A204.1 (cell line): ENCODE measurements around the gene NLRC3.

ENCODE experiments used
- FAIRE-seq: peaks from 2 replicates; lab custom pipeline; 2012; peaks lifted over from hg19 to GRCh38; lab: Jason Lieb, UNC

Gene NLRC3

GRCh38 chr16:3596101-3596861 lies 19.1 kb upstream of the NLRC3 start:
- FAIRE-seq: no peak

DNA sequence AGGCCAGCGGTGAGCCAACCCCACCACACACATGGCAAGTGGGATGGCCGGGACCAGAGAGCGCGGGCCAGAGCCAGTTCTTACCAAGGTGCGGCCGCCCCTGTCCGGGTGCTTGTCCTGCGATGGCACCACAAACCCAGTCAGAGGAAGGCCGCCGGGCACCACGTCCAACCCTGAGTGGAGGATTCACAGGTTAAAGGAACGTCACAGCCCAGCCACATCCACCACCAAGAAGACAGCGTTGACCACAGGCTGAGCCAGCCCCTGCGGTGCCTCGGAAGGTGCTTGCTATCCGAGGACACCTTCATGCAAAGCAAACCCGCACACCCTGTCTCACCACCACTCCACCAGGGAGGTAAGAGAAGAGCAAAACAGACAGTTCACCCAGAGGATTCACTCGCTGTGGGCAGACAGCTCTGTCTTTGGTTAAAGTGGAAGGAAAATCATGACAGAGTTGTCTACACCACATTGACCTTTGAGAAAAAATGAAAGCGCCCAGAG lies 18.4 kb upstream of the NLRC3 start:
- no peak for FAIRE-seq

DNA sequence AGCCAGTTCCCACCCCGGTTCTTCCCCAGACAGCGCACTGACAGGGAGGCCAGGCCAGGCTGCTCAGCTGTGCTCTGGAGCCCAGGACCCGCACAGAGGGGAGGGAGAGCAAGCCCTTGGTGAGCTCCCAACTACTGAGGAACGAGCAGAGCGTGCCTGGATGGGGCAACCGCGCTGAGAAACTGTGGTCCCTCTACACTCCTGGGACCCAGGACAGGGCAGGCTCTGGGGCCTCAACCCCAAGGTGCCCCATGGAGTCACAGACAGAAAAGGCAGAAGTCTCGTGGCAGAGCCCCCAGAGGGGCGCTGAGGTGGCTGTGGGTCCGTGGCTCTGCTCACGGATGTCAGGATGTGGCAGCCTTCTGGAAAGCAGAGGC lies 17.9 kb upstream of the NLRC3 start:
- no peak for FAIRE-seq

DNA sequence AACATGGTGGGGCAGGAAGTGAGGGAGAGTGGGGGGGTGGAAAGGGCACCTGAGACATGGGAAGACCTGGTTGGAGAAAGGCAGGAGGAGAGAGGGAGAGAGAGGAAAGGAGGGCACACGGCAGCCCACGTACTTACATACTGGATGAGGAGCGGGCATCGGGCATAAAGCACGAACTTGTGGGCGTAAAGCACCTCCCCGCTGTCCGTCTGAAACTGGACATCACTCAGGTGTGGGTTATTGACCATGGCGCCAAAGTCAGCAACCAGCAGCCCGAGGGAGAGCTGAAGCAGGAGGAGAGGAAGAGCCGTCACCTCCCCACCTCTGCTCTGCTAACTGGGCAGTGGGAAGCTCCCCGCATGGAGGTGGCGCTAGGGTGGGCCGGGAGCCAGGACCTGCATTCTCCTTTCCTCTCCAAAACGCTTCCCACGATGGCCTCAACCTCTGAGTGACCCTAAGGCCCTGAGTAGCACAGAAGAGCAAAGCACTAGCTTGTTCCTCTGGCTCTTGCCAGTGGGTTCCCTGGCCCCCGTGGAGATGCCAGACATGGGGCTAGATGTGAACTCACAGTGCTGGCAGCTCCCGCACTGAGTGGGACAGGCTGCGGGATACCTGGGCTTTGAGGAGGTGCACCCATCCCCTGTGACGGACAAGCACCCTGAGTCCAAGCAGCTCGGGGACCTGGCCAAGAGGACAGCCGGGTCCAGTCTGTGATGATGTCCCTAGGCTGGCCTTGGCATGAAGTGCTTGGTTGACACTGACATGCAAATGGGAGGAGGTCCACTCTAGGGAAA lies 17.3 kb upstream of the NLRC3 start:
- FAIRE-seq: no peak

DNA sequence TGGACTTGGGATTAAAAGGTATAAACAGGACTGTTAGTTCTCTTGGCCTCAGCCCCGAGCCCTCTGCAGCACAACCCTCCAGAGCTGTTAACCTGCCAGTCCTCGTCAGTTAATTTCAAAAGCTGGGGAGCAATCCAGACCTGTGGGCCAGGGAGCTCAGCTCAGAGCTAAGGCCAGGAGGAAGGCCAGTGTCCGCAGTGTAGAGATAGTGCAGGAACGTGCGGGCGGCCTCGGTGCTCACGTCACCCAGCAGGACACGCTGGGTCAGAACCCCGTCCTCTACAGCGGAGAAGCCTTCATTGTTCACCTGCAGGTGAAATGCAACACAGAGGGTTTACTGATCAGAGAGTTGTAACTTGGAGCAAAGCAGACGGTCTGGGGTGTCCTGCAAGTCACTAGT lies 15.4 kb upstream of the NLRC3 start:
- no peak for FAIRE-seq

- no peak for FAIRE-seq
Measured at GRCh38 chr16:3591991-3592390, 14.8 kb upstream of the NLRC3 start.

- no peak for FAIRE-seq
Measured at GRCh38 chr16:3591436-3591803, 14.2 kb upstream of the NLRC3 start.

GRCh38 chr16:3590736-3591435 lies 13.7 kb upstream of the NLRC3 start:
- FAIRE-seq: no peak

- FAIRE-seq: no peak
Measured at GRCh38 chr16:3589991-3590701, 12.9 kb upstream of the NLRC3 start.

- FAIRE-seq: no peak
Measured at GRCh38 chr16:3589441-3589921, 12.3 kb upstream of the NLRC3 start.

- FAIRE-seq: no peak
Measured at GRCh38 chr16:3589001-3589400, 11.8 kb upstream of the NLRC3 start.

DNA sequence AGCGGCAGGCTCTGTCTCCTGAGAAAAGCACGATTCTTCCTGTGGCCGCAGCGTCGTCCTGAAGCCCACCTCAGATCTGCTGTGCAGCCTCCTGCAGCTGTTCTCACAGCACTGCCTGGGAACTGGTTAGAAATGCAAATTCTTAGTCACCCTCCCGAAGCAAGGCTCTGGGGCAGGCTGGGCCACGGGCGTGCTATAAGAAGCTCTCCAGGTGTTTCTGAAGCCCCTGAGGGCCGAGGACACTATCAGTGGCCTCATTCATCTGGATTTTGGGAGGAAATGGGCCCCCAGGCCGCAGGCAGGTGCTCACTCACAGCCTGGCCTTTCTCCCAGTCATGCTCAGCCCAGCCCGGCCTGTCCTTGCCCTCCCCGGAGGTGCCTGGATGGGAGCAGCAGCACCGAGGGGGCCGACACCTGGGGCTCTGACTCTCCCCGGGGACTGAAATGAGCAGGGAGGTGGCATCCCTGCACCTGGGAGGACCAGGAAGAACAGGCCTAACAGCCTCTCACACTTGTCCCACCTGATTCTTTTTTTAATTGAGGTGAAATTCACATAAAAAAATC lies 10.4 kb upstream of the NLRC3 start:
- no peak for FAIRE-seq

- no peak for FAIRE-seq
Measured at GRCh38 chr16:3584412-3584811, 7.2 kb upstream of the NLRC3 start.

GRCh38 chr16:3583303-3584038 lies 6.3 kb upstream of the NLRC3 start:
- FAIRE-seq: no peak

GRCh38 chr16:3582276-3583165 lies 5.3 kb upstream of the NLRC3 start:
- no peak for FAIRE-seq

GRCh38 chr16:3581392-3581791 lies 4.2 kb upstream of the NLRC3 start:
- no peak for FAIRE-seq

DNA sequence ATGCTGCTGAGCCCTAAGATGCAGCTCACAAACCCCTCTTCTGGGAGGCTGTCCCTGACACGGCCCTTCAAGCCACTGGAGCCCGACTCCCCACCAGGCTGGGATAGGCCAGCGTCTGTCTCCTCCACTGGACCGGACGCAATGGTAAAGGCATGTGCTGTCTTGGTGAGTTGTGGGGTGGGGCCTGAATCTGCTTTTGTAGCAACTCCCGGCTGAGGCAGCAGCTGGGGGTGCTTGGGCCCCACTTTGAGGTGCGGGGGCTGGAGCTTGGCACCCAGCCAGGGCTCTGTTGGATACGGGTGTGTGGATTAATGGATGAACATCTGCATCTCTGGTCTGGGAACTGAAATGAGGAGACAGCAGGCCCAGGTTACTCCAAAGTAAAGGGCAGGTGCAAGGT lies 3.5 kb upstream of the NLRC3 start:
- no peak for FAIRE-seq

DNA sequence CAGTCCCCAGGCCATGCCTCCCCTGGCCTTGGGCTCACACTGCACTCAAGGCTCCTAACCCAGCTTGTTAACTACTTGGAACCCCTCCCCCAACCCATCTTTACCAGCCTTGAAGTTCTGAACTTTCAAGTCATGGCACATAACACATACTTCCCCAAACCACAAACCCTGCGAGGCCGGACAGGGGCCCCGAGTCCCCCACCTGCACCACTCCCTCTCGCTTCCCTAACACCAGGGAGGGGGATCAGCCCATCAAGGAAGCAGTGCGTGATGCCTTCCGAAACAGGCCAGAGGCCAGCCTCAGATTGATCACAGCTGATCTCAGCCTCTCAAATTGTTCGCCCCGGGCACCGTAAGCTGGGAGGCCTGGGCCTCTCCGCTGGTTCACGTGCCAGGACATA lies 3.0 kb upstream of the NLRC3 start:
- FAIRE-seq: no peak

DNA sequence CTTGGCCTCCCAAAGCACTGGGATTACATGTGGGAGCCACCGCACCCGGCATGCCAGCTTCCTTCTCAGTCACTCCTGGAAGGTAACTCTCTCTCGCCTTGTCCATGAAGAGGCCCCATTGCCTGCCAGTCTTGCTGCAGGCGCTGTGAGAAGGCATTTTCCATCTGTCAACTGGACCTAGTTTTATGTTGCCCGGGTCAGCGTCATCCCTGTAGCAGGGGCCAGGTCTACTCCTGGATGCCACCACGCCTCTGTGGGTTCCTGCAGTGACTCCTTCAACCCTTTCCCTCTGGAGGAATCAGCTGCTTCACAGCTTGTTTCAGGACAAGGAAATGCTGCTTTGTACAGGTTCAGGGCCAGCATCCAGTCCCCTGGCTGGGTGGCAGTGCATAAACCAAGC lies 2.6 kb upstream of the NLRC3 start:
- no peak for FAIRE-seq
